D721Med (cell line): Measurements from ENCODE around the gene ENPP6.

Source experiments
- DNase-seq: peaks from one replicate; pipeline ENCODE4 v3.0.0; 2011; ENCODE audit warnings: low spot score; ENCODE audit not compliant: insufficient read length
- FAIRE-seq: peaks from 2 replicates; lab custom pipeline; 2011; peaks lifted over from hg19 to GRCh38; lab: Jason Lieb, UNC
- TF ChIP-seq, protein P1 (sequence below): IDR thresholded peaks from 2 replicates; pipeline ENCODE4 v1.5.1; 2012; ENCODE audit warnings: mild to moderate bottlenecking, control low read depth; ENCODE audit not compliant: insufficient read depth; ENCODE audit errors: missing control alignments

Gene ENPP6

DNA sequence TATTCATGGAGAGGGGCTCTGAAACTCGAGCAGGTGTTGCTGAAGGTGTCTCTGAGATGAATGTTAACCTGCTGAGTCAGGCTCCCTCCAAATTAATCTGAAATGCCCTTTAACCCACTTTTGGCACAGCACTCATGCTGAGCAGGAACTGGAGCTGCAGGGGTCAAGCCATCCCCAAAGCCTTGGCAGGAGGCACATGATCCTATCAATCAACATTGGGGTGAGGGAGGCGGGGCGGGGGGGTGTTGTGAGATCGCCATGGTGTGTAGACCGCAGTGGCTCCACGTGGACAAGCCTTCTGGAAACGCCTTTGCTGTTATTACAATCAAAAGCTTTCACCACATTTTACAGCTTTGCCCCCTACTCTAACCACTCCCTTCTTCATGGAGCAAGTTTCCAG, 16.5 kb downstream of the ENPP6 start:
- TF ChIP-seq, protein P1, sequence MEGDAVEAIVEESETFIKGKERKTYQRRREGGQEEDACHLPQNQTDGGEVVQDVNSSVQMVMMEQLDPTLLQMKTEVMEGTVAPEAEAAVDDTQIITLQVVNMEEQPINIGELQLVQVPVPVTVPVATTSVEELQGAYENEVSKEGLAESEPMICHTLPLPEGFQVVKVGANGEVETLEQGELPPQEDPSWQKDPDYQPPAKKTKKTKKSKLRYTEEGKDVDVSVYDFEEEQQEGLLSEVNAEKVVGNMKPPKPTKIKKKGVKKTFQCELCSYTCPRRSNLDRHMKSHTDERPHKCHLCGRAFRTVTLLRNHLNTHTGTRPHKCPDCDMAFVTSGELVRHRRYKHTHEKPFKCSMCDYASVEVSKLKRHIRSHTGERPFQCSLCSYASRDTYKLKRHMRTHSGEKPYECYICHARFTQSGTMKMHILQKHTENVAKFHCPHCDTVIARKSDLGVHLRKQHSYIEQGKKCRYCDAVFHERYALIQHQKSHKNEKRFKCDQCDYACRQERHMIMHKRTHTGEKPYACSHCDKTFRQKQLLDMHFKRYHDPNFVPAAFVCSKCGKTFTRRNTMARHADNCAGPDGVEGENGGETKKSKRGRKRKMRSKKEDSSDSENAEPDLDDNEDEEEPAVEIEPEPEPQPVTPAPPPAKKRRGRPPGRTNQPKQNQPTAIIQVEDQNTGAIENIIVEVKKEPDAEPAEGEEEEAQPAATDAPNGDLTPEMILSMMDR, result no peak
- FAIRE-seq, result no peak
- no peak for DNase-seq

DNA sequence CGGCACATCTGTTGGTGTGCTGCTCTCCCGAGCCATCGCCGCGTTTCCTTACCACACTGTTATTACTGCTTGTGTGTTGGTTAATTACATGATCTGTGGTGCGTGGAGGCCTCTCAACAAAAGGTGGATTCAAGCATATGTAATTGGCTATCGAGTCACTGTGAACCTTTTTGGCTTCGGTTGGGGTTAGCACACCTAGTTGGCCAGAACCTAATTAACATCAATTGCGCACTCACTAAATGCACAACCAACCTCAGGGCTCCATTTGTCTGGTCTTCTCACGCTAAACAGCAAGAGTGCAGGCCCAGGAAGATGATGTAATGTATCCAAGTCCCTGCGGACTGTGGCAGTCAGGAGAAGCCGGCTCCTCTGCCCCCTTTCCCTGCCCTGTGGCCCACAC, 17.4 kb downstream of the ENPP6 start:
- no peak for FAIRE-seq
- no peak for DNase-seq
- TF ChIP-seq, protein P1, result no peak

DNA sequence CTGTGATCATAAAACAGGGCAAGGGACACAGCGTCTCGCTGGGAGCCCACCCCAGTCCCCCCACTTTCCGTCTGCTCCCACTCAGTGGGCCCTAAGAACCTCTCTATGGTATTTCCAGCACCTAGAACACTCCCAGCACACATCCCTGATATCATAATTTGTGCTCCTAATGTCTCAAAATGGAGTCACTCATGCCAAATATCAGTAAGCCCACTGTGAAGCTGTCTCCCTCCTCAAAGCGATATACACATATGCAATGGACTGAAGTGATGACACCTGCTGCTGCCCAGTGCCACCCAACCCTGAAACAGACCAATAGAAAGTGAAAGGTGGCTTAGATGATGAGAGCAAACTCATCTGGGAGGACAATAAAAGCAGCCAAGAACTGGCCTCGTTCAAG, 17.9 kb downstream of the ENPP6 start:
- TF ChIP-seq, protein P1, result no peak
- FAIRE-seq, result no peak
- no peak for DNase-seq

- no peak for FAIRE-seq
- no peak for DNase-seq
- TF ChIP-seq, protein P1, result no peak
Observed at GRCh38 chr4:184198190-184198589, 19.5 kb downstream of the ENPP6 start.

DNA sequence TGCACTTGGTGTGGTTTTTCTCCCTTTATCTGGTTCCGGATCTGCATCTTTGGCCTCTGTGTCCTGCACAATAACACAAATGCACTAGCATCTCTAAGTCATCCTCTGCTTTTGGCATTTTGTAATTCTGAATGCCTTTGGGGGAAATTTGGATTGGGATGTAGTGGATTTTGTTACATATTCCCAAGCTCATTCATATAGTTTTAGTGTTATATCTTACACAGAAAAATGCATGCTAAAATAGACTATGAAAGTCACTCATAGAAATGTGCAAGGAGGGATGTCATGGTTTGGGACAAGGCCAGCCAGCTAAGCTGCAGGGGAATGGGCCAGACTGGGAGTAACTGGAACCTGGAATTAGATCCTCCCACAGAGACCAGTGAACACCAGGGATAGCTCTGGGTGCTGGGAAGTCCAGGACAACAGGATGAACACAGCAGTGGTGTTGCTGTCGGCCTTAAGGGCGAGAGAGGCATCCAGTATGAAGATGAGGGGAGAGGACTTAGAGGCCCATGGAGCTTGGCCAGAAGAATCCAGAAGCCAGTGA, 20.1 kb downstream of the ENPP6 start:
- no peak for DNase-seq
- TF ChIP-seq, protein P1, result no peak
- no peak for FAIRE-seq

DNA sequence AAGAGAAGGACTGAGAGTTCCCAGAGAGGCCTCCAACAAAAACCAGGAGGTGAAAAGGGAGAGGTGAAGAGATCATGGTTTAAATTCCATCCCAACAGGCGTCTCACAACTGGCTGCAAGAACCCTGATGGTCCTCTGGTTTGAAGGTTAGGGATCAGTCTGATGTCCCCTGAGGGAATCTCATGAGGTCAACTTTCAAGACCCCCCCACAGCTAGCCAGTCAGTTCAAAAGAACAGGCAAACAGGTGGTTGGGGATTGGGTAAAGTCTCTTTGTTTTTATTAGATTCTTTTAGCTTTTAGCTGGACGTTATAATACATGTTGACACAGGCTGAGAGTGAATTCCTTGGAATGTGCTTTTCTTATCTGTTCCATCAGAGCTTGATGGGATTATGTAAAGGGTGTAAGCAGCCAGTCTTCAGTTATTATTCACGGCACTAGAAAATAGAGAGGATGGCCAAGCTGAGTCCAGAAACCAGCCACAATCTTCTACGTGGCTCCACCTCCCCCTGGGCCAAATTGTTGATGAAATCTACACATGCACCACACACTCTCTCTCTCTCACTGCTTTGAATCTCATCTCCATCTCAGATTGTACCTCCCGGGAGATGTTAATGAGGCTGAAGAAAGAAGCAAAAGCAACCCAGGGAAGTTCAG, 20.8 kb downstream of the ENPP6 start:
- FAIRE-seq (no peak), DNase-seq (no peak)
- TF ChIP-seq, protein P1, result no peak

DNA sequence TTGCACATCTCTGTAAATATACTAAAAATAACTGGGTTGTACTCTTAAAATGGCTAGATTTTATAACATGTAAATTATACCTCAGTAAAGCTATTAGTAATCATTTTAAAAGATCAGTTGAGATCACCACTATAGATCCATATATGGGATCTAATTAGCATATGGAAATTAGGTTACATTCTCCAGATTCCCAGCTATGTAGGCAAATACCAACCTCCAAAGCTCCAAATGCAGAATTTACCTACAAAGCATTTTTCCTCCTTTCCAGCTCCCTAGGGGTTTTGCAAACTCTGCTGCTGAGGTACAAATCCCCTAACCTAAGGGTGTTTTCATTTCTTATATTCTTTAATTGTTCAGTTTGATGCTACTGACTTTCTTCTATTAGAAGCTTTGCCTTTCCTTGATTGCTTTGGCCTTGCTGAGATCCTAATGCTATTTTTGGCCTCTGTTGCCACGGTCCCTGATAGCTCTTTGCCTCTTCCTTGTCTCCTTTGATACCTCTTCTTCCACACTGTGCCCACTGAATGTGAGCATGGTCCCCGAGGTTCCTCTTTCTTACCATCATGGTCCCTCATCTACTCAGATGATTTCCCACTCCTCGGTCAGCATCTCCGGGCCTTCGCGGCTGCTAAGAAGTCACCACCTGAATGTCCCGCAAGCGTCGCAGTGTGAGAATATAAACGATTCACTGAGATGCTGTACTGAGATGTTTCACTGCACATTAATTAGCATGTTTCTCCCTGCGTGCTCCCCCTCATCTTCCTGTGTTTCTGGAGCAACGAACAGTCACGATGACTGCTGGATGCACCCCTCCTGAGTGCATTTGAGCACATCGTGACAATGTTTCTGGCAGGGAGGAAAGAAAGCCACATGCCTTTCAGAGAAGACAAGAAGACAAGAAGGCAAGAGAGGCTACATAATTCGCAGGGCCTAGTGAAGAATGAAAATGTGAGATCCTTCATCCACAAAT, 23.8 kb downstream of the ENPP6 start:
- TF ChIP-seq, protein P1, result no peak
- no peak for FAIRE-seq
- DNase-seq, result no peak
